SK-N-SH (cell line): ENCODE measurements around the gene DHRS4L2.
"Not testable (repeated sequence)": the region's sequence is repeated elsewhere in the genome, so short reads cannot be mapped to it uniquely, and the experiment has no call there.

Source experiments
- CHD2 ChIP-seq: fragments of 150-350 bp; IDR thresholded peaks from 2 replicates; pipeline ENCODE4 v1.6.1; 2018; ENCODE audit warnings: low read length; ENCODE audit not compliant: partially characterized antibody
- ELF1 ChIP-seq: IDR thresholded peaks from 2 replicates; pipeline ENCODE4 v1.4.0; 2012
- EP300 ChIP-seq, 2 experiments: IDR thresholded peaks; 2 replicates each; pipeline versions ENCODE4 v1.4.0 to v1.6.1; 2012; ENCODE audit warnings: borderline replicate concordance in 1 of 2, low read depth in 1 of 2, low read length in 1 of 2
- EZH2phosphoT487 ChIP-seq: fragments of 200-600 bp; sonication (generic); IDR thresholded peaks from 2 replicates; pipeline ENCODE4 v1.6.1; 2017; ENCODE audit warnings: low read depth, mixed run types, mild to moderate bottlenecking, antibody characterized with exemption, moderate library complexity, borderline replicate concordance
- FOXM1 ChIP-seq: IDR thresholded peaks from 2 replicates; pipeline ENCODE4 v1.4.0; 2012; ENCODE audit warnings: low read depth, mild to moderate bottlenecking
- GABPA ChIP-seq: IDR thresholded peaks from 2 replicates; pipeline ENCODE4 v1.4.0; 2012; ENCODE audit warnings: low read depth, mild to moderate bottlenecking
- JUND ChIP-seq: IDR thresholded peaks from 2 replicates; pipeline ENCODE4 v1.4.0; 2012
- POLR2AphosphoS5 ChIP-seq: IDR thresholded peaks from 2 replicates; pipeline ENCODE4 v1.6.1; 2012; ENCODE audit warnings: low read depth, low read length
- RCOR1 ChIP-seq: fragments of 150-350 bp; IDR thresholded peaks from 2 replicates; pipeline ENCODE4 v1.6.1; 2017; ENCODE audit warnings: antibody characterized with exemption, low read length
- SIN3A ChIP-seq: IDR thresholded peaks from 2 replicates; pipeline ENCODE4 v1.6.1; 2012; ENCODE audit warnings: low read depth, mild to moderate bottlenecking, low read length, moderate library complexity, borderline replicate concordance
- TAF1 ChIP-seq: IDR thresholded peaks from 2 replicates; pipeline ENCODE4 v1.6.1; 2012; ENCODE audit warnings: low read depth, mild to moderate bottlenecking, low read length, moderate library complexity, borderline replicate concordance
- YY1 ChIP-seq: IDR thresholded peaks from 2 replicates; pipeline ENCODE4 v1.4.0; 2012; ENCODE audit warnings: low read depth, mild to moderate bottlenecking
- TF ChIP-seq, protein P1 (sequence below): fragments of 200-600 bp; sonication (generic); IDR thresholded peaks from 2 replicates; pipeline ENCODE4 v1.6.1; 2017; ENCODE audit warnings: antibody characterized with exemption, mild to moderate bottlenecking, moderate library complexity
- TF ChIP-seq, protein P2 (sequence below): IDR thresholded peaks from 2 replicates; pipeline ENCODE4 v1.4.0; 2012; ENCODE audit warnings: low read depth, borderline replicate concordance

DNA sequence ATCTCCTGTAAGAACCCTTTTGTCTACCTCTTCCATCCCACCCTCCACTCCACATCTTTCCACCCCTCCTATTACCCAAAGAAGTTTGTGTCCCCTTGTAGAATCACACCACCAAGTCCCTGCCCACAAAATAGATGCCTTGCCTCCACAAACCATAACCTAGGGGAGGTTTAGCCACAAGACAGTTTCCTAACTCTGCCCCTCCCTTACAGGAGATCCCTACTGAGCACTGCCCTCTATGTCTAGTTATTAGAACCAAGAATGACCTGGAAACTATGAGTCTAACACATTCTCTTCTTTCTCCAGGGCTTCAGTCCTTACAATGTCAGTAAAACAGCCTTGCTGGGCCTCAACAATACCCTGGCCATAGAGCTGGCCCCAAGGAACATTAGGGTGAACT lies 12.3 kb downstream of the DHRS4L2 start:
- TF ChIP-seq SIN3A; YY1; POLR2AphosphoS5; EZH2phosphoT487; FOXM1; TAF1; RCOR1; CHD2; JUND; EP300 (IDR thresholded peaks at IDR 0.05; ENCODE audit: borderline replicate concordance in 1 of 2, low read depth in 1 of 2, low read length in 1 of 2); ELF1; GABPA: not testable (repeated sequence)
- TF ChIP-seq, protein P1, sequence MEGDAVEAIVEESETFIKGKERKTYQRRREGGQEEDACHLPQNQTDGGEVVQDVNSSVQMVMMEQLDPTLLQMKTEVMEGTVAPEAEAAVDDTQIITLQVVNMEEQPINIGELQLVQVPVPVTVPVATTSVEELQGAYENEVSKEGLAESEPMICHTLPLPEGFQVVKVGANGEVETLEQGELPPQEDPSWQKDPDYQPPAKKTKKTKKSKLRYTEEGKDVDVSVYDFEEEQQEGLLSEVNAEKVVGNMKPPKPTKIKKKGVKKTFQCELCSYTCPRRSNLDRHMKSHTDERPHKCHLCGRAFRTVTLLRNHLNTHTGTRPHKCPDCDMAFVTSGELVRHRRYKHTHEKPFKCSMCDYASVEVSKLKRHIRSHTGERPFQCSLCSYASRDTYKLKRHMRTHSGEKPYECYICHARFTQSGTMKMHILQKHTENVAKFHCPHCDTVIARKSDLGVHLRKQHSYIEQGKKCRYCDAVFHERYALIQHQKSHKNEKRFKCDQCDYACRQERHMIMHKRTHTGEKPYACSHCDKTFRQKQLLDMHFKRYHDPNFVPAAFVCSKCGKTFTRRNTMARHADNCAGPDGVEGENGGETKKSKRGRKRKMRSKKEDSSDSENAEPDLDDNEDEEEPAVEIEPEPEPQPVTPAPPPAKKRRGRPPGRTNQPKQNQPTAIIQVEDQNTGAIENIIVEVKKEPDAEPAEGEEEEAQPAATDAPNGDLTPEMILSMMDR, result not testable (repeated sequence)
- TF ChIP-seq, protein P2, sequence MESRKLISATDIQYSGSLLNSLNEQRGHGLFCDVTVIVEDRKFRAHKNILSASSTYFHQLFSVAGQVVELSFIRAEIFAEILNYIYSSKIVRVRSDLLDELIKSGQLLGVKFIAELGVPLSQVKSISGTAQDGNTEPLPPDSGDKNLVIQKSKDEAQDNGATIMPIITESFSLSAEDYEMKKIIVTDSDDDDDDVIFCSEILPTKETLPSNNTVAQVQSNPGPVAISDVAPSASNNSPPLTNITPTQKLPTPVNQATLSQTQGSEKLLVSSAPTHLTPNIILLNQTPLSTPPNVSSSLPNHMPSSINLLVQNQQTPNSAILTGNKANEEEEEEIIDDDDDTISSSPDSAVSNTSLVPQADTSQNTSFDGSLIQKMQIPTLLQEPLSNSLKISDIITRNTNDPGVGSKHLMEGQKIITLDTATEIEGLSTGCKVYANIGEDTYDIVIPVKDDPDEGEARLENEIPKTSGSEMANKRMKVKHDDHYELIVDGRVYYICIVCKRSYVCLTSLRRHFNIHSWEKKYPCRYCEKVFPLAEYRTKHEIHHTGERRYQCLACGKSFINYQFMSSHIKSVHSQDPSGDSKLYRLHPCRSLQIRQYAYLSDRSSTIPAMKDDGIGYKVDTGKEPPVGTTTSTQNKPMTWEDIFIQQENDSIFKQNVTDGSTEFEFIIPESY, result not testable (repeated sequence)
